Ovary (tissue), 3 donors: ENCODE measurements around the gene FAM193A.

ENCODE experiments used
- CTCF ChIP-seq, 3 donors: fragments of 450-650 bp in 2 of 3; fragments of 200-600 bp in 1 of 3; IDR thresholded peaks; one replicate each; pipeline versions ENCODE4 v1.5.1 to v1.8.0; 2016 to 2022; ENCODE audit warnings: antibody characterized with exemption in 3 of 3, mild to moderate bottlenecking in 1 of 3
- POLR2A ChIP-seq: fragments of 450-650 bp; IDR thresholded peaks from one replicate; pipeline ENCODE4 v1.6.1; 2017; ENCODE audit warnings: antibody characterized with exemption, mild to moderate bottlenecking, moderate library complexity
- donor health status: DM: no; HTN: no; CAD: no.

GRCh38 chr4:2765832-2766526 lies 229.5 kb downstream of the FAM193A start:
- TF ChIP-seq CTCF (IDR thresholded peaks at IDR 0.05) (no peak), POLR2A (no peak)
